Vagina (tissue), 2 donors: ENCODE data around the gene EPB41L3.

Experiments
- POLR2AphosphoS5 ChIP-seq, 2 donors: sonication (generic); formaldehyde crosslinking; IDR thresholded peaks; one replicate each; pipeline ENCODE4 v1.9.0; 2017; ENCODE audit warnings: antibody characterized with exemption in 2 of 2, mild to moderate bottlenecking in 2 of 2, low read depth in 1 of 2; ENCODE audit not compliant: insufficient read depth in 1 of 2
- TF ChIP-seq, protein P1 (sequence below), 3 experiments: fragments of 450-650 bp in 2 of 3; fragments of 200-600 bp in 1 of 3; sonication (generic) in 1 of 3; IDR thresholded peaks; one replicate each; pipeline ENCODE4 v1.5.1; 2017 to 2019; ENCODE audit warnings: antibody characterized with exemption in 3 of 3, mild to moderate bottlenecking in 2 of 3, moderate library complexity in 2 of 3

DNA sequence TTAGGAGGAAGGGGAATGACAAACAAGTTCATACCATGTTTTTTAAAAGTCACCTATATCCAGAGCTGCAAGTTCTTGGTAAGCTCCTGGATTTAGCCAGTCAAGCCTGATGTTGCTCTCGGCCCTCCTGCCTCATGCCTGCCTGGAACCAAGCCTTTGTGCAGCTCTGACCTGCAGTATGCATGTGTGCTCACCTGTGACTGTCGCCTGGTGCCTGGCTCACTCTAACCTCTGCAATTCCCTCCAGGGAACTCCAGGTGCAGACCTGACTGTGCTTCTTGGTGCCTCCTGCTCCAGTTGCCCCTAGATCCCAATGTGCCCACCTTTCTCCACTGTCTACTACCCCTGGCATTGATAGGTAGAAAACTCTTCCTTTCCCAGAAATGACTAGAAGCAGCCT lies 163.2 kb downstream of the EPB41L3 start:
- TF ChIP-seq, protein P1, sequence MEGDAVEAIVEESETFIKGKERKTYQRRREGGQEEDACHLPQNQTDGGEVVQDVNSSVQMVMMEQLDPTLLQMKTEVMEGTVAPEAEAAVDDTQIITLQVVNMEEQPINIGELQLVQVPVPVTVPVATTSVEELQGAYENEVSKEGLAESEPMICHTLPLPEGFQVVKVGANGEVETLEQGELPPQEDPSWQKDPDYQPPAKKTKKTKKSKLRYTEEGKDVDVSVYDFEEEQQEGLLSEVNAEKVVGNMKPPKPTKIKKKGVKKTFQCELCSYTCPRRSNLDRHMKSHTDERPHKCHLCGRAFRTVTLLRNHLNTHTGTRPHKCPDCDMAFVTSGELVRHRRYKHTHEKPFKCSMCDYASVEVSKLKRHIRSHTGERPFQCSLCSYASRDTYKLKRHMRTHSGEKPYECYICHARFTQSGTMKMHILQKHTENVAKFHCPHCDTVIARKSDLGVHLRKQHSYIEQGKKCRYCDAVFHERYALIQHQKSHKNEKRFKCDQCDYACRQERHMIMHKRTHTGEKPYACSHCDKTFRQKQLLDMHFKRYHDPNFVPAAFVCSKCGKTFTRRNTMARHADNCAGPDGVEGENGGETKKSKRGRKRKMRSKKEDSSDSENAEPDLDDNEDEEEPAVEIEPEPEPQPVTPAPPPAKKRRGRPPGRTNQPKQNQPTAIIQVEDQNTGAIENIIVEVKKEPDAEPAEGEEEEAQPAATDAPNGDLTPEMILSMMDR (IDR thresholded peaks at IDR 0.05), result no peak
- TF ChIP-seq POLR2AphosphoS5 (IDR thresholded peaks at IDR 0.05; ENCODE audit: insufficient read depth in 1 of 2, low read depth in 1 of 2), result no peak
